CD4-positive, alpha-beta T cell treated with Interleukin-4 for 1 hour (primary cell): ENCODE measurements around the gene SMG5.
A peak's percentile ranks its signal among the peaks of the same experiment; 100 is the strongest.
"Not testable (repeated sequence)": the region's sequence is repeated elsewhere in the genome, so short reads cannot be mapped to it uniquely, and the experiment has no call there.

Source experiments
- DNase-seq, 2 donors: peaks; one replicate each; pipeline ENCODE4 v3.0.0-alpha.2; 2020 to 2022

Gene SMG5, protein sequence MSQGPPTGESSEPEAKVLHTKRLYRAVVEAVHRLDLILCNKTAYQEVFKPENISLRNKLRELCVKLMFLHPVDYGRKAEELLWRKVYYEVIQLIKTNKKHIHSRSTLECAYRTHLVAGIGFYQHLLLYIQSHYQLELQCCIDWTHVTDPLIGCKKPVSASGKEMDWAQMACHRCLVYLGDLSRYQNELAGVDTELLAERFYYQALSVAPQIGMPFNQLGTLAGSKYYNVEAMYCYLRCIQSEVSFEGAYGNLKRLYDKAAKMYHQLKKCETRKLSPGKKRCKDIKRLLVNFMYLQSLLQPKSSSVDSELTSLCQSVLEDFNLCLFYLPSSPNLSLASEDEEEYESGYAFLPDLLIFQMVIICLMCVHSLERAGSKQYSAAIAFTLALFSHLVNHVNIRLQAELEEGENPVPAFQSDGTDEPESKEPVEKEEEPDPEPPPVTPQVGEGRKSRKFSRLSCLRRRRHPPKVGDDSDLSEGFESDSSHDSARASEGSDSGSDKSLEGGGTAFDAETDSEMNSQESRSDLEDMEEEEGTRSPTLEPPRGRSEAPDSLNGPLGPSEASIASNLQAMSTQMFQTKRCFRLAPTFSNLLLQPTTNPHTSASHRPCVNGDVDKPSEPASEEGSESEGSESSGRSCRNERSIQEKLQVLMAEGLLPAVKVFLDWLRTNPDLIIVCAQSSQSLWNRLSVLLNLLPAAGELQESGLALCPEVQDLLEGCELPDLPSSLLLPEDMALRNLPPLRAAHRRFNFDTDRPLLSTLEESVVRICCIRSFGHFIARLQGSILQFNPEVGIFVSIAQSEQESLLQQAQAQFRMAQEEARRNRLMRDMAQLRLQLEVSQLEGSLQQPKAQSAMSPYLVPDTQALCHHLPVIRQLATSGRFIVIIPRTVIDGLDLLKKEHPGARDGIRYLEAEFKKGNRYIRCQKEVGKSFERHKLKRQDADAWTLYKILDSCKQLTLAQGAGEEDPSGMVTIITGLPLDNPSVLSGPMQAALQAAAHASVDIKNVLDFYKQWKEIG

GRCh38 chr1:156282479-156283222 lies at the start of gene SMG5:
TSS of gene SMG5 (minus strand) at chr1:156282825. CDS start at chr1:156282680, 145 bp downstream.
- DNase-seq, result peak; percentile 98

DNA sequence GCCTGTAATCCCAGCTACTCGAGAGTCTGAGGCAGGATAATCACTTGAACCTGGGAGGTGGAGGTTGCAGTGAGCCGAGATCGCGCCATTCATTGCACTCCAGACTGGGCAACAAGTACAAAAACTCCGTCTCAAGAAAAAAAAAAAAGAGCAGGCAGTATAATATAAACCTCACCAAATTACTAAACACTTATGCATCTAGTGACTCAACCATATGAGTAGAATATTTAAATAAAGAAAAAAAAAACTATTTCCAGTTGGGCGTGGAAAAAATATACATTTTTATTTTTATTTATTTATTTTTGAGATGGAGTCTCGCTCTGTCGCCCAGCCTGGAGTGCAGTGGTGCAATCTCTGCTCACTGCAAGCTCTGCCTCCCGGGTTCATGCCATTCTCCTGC lies 40.6 kb upstream of the SMG5 start:
- DNase-seq, result not testable (repeated sequence)

GRCh38 chr1:156320560-156320959 lies 37.9 kb upstream of the SMG5 start:
- no peak for DNase-seq

DNA sequence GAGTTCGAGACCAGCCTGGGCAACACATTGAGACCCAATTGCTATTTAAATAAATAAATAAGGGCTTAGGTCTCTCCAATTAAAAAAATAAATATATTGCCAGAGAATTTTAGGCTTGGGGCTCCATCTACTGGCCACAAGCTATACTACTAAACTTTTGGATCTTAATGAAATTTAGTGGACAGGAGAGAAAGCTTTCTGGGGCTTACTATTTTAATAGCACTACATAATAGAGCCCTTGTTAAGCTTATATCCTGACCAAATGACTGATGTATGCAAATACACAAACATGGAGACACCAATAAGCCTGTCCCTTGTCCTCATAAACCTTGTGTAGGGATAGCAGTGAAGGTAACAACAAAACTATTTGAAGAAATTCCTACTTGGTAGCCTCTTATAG lies 37.0 kb upstream of the SMG5 start:
- peak in 1 of 2 donors; percentile 45 for DNase-seq

- DNase-seq, result no peak
These were observed 34.3 kb upstream of the SMG5 start for GRCh38 chr1:156316909-156317308.

DNA sequence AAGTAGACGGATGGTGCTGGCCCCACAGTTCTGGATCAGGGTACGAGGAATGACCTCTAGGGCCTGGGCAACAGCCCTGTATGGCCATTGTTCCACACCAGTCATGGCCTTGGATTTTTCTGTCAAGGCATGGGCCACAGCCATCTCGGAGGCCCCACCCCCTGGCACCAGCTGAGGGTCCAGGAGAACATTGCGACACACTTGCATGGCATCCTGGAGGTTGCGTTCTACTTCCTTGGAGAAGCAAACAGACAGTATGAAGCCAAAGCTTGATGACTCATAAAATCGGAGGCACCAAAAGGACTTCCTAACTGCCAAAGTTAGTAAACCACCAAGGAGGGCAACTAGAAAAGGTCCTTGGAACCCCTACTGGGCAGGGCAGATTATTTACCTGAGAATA lies 28.3 kb upstream of the SMG5 start:
- DNase-seq, result no peak

DNA sequence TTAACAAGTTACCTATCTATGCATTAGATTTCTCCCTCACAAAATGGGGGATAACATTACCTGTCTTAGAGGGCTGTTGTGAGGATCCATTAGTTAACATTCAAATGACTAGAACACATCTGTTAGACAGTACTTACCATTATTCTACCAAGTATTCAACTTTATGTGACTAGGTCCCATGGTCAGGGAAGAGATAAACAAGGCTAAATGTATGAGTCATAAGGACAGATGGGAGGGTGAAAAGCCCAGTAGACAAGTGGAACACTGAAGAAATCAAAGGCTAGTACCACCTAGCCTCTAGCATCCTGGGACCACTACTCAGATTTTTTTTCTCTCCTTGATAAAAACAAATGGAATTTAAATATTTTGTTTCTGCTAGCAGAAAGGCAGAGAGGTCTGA lies 25.5 kb upstream of the SMG5 start:
- no peak for DNase-seq

DNA sequence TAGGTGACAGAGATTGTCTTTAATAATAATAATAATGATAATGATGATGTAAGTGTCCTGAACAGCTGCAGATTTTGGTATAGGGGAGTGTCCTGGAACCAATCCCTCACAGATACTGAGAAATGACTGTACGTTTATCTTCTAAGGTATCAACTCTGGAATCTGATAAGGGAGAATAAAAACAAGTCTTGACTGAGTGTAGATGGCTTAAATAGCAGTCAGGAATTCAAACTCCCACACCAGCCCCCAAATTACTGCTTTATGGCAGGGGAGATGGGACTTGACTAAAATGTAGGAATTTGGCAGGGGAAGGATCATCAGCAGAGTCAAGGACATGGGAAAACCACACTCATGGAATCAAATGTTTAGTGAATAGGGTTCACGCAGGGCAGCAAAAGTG lies 22.6 kb upstream of the SMG5 start:
- no peak for DNase-seq

DNA sequence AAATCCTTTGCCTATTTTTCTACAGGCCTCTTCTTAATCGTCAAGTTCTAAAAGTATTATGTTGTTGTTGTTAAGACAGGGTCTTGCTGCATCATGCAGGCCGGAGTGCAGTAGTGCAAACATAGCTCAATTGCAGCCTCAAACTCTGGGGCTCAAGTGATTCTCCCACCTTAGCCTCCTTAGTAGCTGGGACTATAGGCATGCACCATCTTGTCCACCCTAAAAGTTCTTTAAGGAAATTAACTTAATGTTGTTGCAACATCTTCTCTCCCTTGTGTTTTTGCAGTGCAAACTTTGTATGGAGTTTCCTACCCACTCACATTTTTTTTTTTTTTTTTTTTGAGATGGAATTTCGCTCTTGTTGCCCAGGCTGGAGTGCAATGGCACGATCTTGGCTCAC lies 20.6 kb upstream of the SMG5 start:
- no peak for DNase-seq

GRCh38 chr1:156298852-156299357 lies 16.3 kb upstream of the SMG5 start, which contains the start of gene VHLL:
TSS of gene VHLL (minus strand) at chr1:156299307. CDS start at chr1:156299189, 118 bp downstream.
- no peak for DNase-seq

DNA sequence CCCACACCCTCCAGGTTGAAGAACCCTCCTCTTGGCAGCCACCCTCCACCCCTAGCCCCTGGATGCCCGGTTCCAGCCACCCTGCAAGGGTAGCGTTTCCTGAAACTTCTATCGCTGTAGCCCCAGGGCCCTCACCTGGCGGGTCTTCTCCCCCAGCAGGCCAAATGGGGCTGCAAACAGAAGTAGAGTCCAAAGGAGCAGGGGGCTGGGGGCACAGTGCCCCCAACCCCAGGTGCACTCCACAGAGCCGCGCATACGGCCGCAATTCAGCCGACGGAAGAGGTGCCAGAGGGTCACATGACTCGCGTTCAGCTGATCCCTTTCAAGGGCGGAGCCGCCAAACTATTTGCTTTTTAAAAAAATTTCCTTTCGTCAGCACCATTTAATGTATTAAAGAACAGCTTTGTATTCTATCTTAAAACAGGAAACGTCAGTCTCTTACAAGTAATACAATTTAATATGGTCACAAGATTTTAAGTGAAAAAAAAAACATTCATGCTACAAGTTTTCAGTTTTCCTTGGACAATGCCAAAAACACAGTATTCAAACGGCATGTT lies 12.8 kb upstream of the SMG5 start, which contains the start of gene GLMP:
Gene GLMP (minus strand): TSS at position 289 of the 557 bp plus-strand sequence. CDS start 34 bp downstream, at position 255.
- DNase-seq, result peak; percentile 46 to 61

- DNase-seq, result no peak
These were observed 11.3 kb upstream of the SMG5 start for GRCh38 chr1:156293895-156294294.

- no peak for DNase-seq
These were observed 10.4 kb upstream of the SMG5 start for GRCh38 chr1:156293098-156293434.

DNA sequence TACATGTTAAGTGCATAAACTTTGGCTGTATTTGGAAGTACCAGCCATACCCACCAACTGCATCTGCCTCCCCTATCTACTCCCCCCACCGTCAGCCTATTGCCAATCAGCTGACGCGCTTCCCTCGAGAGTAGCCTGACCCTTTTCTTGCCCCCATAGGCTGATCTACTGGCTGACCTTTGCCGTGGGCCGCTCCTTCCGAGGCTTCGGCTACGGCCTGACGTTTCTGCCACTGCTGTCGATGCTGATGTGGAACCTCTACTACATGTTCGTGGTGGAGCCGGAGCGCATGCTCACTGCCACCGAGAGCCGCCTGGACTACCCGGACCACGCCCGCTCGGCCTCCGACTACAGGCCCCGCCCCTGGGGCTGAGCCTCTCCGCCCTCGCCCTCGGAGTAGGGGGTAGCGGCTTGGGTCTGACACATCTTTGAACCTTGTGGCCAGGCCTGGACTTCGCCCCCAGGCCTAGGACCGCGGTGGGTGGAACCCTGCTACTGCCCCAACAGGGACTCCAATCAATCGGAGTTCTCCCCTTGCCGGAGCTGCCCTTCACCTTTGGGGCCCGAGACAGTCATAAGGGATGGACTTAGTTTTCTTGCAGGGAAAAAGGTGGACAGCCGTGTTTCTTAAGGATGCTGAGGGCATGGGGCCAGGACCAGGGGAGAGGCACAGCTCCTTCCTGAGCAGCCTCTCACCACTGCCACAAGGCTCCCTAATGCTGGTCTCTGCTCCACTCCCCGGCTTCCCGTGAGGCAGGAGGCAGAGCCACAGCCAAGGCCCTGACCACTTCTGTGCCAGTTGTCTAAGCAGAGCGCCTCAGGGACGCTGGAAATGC lies 8.8 kb upstream of the SMG5 start:
- peak; percentile 17 to 67 for DNase-seq

DNA sequence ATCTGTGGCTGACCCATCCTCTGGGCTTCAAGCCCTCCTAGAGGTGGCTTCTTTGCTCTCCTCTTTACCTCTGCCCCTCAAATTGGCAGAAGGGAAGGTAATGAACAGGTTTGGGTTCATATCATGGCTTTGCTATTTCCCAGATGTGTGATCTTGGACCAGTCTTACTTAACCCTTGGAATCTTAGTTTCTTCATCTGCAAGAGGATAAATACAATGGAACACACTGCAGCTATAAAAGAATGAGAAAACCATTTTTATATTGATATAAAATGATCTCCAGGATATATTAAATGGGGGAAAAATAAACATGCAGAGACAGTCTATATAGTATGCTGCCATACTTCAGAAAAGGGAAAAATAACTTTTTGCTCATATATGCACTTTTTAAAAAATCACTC lies 7.2 kb upstream of the SMG5 start:
- DNase-seq, result no peak

DNA sequence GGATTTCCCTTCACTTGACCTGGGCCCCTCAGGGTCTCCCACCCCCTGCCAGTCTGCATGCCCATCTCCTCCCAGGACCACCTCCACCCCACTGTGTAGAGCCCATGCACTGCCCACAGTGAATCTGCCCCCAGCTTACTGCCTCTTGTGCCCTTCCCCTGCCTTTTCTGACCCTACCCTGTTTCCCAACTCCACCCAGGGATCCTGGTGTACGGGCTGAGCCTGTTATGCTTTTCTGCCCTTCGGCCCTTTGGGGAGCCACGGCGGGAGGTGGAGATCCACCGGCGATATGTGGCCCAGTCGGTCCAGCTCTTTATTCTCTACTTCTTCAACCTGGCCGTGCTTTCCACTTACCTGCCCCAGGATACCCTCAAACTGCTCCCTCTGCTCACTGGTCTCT lies 3.4 kb upstream of the SMG5 start:
- DNase-seq, result no peak

- no peak for DNase-seq
These were observed 2.8 kb upstream of the SMG5 start for GRCh38 chr1:156285437-156285836.

- no peak for DNase-seq
These were observed 2.1 kb upstream of the SMG5 start for GRCh38 chr1:156284757-156285156.

DNA sequence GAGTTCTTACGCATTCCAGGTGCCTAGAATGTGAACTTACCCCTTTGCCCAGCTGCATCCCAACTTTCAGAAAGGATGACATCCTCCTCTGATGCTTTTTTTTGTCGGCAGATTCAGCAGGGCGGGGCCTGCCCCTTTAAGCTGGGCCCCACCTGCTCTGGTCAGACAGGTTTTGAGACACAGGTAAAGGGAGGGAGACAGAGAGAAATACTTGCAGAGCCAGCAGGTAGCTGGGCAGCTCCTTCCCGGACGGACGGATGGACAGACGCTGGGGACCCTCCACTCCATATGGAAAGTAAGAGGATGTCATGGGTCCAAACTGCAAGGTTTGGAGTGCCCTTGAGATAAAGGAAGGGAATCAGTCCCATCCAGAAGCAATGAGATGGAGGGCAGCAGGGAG lies 1.5 kb upstream of the SMG5 start, which contains the start of gene TMEM79:
Gene TMEM79 (plus strand): TSS at position 214 of the 400 bp plus-strand sequence. CDS start 902 bp downstream, outside the sequence.
- DNase-seq, result no peak

DNA sequence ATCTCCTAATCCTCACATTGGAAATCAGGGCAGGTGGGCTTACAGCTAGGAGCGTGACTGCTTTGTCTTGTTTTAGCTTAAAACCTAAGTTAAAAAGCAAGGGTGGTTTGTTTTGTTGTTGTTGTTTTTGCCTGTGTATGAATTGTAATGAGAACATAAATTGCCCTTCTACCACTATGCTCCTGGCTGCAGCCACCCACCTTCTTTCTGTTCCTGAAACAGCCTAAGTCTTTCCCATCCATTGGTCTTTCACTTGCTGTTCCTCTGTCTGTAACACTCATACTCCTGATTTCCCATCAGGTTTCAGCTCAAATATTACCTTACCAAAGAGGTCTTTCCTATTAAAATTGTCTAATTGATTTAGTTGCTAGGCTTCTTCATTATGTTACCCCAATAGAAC lies 896 bp upstream of the SMG5 start:
- no peak for DNase-seq
